NAMALWA (cell line): ENCODE data around the gene POU3F3.

Experiments
- DNase-seq: peaks from one replicate; pipeline ENCODE4 v3.0.0-alpha.2; 2015; ENCODE audit warnings: low spot score

Gene POU3F3

DNA sequence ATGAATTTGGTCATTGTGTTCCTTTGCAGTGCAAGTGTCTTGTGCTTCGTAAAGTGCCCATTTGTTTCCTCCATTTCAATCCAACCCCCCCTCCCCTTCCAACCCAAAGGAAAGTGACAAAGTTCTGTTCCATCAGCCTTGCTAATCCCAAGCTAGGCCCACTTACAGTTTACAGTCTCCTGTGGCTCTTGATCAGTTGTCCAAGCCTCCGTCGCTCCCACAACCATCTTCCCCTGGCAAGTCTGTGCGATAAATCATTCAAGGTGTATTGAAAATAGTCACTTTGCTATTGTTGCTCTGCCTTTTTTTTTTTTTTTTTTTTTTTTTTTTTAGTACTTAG, 6.5 kb downstream of the POU3F3 start:
- DNase-seq: no peak

DNA sequence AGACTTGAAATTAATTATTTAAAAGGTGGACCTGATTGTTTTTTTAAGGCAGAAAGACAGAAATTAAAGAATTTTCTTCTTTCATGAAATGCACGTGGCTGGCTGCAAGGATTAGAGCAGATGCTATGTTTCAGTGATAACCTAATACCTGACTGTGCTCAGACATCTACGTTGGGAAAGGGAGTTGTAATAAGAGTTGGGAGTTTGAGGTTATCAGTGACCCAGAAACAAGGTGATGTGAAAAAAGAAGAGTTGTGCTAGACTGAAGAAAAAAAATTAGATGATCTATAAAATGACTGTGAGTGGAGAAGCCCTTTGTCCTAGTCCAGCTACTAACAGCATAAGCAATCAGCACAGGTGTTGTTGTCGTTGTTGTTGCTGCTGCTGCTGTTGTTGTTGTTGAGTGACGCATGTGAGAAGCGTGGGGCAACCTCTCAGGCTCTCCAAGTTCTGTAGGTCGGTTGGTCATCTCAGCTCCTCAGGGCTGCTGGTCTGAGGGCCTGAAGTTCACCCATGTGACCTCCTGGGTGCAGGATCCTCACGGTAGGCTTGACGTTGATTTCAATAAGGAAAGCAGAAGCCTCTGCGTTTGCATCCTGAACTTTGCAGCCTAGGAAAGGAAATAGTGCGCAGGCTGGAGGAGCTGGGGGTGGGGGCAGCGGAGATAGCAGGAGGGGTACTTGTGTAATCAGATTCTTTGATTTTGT, 7.6 kb downstream of the POU3F3 start:
- DNase-seq: no peak

DNA sequence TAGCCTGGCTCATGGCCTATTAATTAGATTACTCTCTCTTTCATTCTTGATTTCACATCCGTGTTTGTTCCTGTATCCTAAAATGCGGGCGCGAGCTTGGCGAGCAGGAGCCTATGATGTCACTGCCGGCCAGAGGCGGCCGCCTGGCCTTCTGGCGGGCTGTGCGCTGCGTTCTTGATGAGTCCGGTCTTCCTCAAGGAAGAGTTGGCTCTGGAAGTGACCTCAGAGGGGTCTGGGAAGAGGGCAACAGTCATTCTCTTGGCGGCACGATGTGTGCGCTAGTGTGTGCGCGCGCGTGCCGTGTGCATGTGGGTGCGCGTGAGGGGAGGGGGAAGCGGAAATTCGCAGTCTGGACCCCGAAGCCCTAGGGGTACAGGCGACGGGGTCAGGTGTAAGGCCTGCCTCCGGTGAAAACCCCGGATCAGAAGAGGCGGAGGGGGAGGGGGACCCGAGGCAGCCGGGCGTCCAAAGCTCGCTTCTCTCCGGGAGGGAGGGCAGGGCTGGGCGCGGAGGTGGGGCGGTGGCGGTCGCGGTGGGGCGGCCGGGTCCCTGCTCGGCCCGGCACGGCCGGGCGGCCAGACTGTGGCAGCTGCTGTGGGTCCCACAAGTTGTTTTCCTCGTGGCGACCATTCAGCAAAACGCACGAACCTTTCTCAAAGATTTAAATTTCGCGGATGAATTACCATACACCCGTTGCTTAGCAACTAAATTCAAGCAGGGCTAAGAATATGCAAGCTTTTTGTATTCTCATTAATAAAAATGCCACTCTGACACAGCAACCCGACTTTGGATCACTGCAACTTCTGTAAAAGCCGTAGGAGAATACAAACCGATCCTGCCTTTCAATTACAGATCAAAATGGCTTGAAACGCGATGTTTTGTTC, 8.4 kb downstream of the POU3F3 start:
- no peak for DNase-seq

DNA sequence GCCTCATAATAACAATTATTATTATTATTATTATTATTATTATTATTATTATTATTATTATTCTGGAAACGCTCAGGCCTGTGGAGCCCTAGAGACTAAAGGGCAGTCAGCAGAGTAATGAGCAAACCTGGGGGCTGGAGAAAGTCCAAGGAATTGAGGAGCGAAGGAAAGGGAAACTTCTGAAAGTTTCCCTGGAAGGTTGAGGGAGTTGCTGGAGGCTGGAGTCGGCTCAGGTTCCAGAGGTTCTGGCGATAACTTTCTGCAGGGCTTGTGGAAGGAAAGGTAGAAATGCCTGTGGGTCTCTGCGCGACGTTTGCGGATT, 9.2 kb downstream of the POU3F3 start:
- no peak for DNase-seq

DNA sequence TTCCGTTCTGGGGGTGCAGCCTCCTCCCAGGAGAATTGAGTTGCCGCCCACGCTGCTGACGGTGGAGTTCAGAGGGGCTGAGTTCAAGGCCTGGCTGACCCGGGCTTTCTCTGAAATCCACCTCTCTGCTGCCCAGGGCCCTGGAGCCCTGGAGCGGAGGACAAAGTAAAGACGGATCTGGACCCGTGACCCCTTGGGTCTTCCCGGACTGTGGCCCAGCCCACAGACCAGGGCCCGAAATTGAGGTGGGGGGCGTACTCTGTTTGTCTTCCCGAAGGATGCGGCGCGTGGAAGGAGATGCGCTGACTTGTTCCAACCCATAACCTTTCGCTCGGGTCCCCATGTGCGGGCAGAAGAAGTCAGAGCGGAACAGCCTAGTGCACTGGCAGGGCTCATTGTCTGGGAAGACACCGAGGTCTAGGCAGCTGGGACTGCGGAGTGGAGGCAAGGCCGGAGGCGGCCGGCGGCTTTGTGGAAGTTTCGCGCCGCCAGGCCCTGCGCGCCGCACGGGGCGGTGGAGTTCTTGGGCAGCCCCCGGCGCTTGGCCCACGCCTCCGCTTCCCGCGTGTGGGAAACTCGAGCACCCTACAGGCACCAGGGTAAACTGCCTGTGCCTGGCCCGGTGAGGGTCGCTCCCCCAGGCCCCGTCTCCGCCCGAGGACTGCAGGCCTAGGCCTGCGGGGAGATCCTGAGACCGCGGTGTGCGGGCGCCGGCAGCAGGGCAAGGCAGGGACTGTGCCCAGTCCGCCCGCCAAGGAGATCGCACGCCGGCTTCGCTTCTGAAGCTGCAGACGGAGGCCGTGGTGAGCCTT, 9.8 kb downstream of the POU3F3 start:
- no peak for DNase-seq

DNA sequence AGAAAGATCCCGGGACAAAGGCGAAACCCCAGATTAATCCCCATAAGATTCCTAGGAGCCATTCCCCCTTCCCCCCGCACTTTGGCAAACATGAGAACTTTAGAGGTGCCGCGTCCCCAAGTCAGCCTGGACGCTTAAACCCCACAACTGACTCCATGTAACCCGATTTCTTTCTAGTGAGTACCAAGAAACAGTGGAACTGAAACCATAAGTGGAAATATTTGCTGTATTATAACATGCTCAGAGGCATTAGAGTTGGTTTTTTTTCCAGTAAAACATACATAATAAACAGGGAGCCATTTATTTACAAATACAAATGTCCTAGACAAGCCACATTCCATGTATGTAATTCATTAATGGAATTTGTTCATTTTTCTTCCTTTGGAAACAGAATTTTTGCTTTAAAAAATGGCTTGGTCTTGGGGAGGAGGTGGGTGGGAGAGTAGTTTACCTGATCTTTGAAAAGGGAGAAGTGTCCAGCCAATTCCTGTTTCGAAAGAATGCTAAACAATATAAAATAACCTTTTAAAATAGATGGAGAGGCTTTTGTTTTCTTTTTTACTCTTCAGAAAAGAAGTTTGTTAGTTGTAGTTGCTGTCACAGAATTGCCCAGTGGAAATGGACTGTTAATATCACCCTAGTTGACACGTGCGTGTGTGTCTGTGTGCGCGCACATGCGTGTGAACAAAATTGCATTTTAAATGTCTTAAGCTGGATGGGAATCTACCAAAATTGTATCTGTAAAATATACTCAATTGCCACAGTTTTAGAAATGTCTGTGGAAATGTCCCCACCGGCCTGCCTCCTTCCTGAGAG, 10.6 kb downstream of the POU3F3 start:
- DNase-seq: no peak

DNA sequence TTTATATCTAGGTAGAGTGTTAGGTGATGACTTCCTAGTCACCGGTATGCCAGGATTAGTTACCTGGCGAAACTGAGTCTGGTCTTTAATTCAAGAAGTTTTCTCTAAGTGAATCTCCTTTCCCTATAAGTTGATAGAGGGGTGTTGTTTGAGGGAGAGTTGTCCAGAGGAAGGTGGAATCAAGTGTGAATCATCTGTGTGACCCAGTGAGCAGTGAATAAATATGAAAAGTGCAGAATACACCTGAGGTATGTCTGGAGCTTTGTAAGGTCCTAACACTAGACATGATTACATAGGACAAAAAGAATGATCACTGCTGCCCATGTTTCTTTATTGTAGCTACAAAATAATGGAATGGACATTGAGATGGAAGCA, 11.2 kb downstream of the POU3F3 start:
- no peak for DNase-seq

DNA sequence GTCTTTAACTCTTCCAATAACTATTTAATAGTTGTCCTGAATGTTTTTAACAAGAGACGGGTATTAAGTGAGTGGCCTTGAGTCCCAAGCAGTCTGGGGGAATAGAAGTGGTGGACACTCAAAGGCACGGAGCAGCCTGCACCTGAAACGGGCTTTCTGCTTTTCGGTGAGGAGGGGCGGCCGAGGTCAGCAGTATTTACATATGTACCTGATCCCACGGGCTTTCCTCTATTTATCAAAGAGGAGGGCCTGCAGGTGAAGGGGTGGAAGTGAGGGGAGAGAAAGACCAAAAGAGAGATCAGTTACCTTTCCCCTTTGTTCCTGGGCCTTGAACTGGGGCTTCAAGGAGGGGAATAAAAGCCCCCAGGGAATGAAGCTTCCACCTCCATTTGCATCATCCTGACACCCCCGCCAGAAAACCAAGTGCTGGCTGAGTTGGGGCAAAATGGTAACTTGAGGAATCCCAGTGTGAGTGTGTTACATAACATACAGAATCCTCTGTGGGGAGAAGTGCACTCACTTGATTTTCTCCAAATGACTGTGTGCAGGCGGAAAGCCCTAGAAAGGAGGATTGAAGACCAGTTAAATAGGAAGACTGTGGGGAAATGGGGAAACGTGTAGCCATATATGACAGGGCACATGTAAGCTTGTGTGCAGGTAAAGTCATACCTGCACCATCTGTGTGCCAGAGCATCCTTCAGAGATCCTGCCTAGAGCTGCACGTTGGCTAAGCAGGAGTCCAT, 12.4 kb downstream of the POU3F3 start:
- no peak for DNase-seq

DNA sequence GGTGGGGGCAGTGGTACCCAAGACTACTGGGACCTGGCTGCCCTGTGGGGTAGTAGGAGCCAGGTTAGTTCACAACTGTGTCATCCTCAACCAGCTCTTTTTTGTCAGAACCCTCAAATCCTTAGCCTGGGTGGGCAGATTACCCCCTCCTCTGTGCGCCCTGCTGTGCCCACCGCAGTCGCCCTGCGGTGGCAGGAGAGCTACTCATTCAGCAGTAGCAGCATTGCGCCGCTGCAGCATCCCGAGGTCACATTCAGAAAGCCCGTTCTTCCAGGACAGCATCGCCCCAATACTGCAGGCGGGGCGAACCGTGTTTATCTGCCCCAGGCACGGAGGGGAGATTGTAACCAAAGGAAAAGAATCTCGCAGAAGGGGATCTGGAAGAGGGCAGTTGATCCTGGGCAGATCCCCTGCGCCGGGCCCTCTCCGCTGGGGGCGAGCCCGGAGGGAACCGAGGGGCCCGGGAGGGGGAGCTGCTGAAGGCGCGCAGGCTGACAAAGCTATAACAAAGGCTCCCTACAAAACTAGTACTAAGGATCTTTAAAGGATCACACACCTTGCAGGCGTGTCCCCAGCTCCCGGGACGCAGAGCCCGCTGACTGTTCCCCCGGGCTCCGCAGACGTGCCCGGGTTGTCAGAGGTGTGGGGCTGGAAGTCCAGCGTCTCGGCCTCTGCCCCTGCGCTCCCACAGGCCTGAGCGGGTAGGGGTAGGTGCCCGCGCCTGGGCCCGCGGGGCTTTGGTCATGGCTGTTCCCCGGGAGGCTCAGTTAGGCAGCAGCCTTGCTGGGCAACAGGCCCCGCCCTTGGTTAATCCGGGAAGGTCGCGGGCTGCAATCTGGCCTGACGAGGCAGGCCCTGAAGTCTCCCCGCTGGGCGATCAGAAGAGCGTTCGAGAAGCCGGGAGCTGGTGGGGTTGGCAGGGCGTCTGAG, 13.2 kb downstream of the POU3F3 start:
- no peak for DNase-seq

DNA sequence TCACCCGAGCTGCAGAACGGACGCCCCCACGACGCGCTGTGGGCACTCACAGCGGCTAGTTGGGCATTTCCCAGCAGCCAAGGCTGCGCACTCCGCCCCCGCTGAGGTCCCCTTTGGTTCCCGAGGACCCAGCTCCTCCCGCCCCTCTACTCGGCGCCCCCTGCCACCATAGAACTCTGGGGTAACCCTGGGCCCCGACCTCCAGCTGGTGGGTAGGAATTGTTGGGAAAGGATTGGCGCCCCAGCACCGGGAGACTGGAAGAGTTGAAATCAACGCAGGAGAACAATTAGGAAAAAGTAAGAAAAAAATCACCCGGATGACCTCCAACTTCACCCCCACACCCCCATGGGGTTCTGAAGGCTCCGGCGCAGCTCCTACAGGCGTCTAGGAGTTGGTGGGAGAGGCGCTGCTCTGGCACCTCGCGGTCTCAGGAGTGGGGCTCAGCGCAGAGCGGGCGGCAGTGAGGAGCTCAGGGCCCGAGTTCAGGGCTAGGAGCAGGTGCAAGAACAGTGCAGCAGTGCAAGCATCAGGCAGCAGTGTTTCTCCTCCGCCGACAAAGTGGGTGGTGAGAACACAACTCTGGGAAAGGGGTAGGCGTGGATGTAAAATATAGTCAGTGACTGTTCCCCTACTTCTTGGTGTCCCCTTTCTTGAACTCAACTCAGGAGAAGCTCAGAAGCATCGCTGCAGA, 14.0 kb downstream of the POU3F3 start:
- DNase-seq: no peak

DNA sequence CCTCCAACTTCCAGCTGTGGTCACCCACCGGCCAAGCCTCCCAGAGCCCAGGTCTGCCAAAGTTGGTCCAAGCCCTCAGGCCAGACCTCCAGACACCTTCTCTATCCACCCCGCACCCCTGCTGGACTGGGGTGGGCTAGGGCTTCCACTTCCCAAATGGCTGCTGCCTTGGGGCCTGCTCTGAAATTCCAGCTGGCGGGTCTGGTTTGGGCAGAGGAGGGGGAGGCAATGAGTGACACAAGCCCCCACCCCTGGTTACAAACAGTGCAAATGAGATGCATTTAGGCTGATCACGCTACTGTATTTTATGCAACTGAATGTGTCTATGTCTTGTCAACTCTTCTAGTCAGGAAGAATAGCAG, 14.6 kb downstream of the POU3F3 start:
- no peak for DNase-seq

DNA sequence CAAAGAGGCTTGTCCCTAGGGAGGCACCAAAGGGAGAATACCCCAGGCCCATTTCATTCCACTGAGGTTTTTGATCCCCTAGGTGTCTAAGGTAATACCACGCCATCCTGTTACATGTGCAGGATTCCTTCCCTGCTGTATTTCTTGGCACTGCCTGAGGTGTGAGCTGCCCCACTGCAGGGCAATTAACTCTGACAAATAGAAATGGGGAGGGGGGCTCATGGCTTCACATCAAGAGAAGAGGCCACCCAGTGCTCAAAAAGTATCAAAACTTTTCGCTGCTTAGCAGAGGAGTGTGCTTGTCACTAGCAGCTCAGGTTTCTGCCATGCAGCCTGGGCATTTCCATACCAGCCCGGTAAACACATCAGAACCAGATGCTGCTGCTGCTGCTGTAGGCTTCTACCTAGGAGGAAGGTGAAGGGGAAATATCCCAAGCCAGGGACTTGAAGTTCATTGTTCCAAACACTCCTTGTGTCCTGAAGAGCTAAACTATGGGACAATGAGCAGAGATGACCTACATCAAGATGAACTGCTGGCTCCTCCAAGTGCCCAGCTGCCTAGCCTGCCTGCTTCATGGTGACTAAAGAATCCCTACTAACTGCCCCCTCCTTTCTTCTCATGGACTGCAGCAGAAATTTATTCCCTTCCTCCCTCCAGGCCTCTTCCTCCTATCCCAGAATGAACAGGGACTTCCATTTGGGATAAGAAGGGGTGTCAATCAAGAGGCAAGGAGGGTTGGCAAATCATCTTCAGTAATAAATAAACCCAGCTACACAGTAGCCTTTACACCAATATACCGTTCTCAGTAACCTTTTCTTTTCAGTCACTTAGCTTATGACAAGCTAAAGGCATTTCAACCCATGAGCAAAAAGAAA, 16.4 kb downstream of the POU3F3 start:
- no peak for DNase-seq

DNA sequence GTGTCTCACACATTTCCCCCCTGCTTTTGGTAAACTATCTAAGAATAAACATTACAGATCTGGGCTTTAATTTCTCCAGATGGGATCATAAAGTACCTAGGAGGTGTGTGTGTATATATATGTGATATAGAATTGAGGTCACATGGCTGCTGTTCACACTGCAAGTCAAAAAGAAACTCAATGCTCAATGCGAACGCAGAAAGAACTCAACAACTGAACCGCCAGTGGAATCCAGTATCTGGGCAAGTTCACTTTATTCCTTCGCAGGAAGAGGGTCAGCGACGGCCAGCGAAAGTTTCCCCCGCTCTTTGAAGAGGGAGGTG, 17.7 kb downstream of the POU3F3 start:
- DNase-seq: no peak

DNA sequence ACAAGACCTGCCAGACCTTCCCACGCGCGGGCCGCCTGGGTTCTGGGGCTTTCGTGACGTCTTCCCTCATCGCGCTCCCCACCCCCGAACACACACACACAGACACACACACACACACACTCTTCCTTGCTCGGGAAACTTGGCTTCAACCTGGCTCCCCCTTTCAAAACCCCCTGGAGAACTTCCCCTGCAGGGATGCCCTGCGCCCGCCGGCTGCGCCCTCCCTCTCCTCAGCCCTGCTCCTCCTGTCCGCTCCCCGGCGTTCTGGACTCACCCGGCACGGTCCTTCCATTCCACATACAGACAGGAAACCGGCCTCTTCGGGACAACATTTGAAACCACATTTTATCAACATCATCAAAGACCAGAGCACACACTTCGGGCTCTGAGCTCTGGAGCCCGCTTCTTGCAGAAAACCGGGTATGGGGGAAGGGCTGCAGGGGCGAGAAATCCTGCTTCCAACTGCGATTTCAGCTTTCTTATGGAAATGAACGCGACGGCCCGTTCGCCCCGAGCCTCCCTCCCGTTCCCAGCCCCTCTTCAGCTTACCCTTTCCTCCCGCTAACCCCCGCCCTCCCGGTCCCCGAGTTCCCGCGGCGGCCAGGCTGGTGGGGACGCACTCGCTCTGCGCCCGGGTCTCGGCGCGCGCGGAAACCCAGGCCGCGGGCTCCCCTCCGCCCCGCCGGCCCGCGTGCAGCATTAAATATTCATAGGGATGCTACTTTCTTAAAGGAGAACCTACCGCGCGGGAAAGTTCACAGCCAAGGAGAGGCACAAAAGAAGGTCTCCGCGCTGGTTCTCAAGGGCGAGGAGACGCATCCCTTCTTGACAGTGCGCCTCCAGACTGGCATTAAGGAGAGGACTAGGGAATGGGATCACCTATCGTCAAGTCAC, 18.3 kb downstream of the POU3F3 start:
- DNase-seq: no peak

DNA sequence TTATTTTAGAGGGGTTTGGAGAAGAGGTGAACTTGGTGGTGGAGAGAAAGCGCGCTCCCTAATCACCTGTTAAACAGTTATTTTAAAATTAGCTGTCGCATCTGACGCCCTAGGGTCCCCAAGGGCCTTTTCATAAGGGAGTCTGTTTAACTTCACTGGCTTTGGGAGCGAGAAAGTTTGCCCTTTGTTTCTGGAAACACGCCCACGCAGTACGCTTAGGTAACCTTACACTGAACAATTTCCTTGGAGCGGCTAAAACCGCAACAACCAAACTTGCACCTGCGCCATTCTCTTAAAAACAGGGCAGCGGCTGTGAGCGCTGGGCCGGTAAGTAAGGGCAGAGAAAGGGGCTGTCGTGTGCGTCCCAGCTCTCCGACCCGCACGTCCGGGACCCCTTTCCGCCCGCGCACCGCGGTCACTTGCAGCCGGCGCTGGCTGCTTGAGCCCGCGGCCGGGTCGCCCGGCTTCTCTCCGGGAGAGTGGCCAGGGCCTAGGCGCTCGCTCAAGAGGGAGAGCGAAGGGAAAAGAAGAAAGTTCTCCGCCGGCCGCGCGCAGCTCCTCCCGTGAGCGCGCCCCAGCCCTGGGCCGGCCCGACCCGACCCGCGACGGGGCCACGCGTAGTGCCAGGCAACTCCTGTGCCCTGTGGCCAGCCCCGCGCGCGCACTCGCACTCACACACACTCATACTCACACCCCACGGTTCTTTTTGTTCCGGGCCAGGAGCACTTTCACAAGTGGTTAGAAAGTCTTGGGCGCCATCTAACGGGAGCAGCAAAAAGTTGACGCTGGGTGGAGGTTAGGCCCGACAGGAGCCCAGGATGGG, 19.2 kb downstream of the POU3F3 start:
- peak; percentile 52 for DNase-seq

DNA sequence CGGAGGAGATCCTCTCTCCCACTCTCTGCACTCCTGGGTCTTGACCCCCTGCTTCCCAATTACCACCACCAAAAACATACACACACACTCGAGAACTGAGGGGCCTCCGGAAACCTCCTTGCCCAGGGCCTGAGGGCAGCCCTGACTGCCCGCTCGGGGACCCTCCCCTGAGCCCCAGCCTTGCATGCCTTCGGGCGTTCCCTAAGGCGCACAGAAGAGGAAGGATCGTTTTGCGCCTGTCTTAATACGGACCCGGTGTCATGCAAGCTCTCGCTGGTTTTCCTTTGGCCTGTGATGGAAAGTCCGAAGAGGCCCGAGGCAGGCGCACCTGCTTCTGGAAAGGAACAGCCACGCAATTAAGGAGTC, 19.8 kb downstream of the POU3F3 start:
- DNase-seq: no peak

DNA sequence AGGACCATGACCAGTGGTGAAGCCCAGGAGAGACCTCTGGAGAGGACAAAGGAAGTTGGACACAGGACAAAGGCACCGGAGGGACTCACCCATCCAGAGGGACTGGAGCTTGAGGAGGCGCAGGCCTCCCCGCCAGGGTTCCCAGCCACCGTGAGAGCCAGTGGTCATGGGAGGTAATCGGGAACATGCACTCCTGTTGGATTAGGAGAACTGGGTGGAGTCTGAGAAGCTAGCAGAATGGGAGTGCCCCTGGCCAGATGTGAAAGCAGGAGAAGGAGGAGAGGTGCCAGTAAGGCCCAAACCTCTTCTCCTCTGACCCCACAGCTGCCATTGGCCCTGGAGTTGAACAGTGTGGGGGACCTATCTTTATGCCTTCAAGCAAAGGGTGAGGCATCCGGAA, 20.3 kb downstream of the POU3F3 start:
- DNase-seq: no peak
